Caco-2 (cell line): ENCODE results near the gene GLS. TPM values are rescaled to one million over a fixed set of nuclear protein-coding genes. Genes with fewer than 3 reads are reported as not detected.

Experiments used
- BruUV-seq: library from RNA; stranded (reverse); fragments of 400-500 nt; replicated peaks from 2 replicates; lab custom pipeline; 2021; lab: Mats Ljungman, UMichigan
- CTCF ChIA-PET: fragments of 300-600 bp; sonication (Branson Sonifier 250); formaldehyde crosslinking; loops from one replicate; lab custom pipeline; 2022; ENCODE audit warnings: antibody characterized with exemption; lab: Charles Lee
- POLR2A ChIA-PET: fragments of 300-600 bp; sonication (Branson Sonifier 250); formaldehyde crosslinking; loops from one replicate; lab custom pipeline; 2022; ENCODE audit warnings: antibody characterized with exemption; lab: Charles Lee
- DNase-seq, 2 experiments: peaks; one replicate each; pipeline versions ENCODE4 v3.0.0 to v3.0.0-alpha.2; 2020 to 2022
- H3K27me3 ChIP-seq: replicated peaks from 2 replicates; pipeline ENCODE4 v1.6.0; 2011; ENCODE audit warnings: low read length; ENCODE audit not compliant: control insufficient read depth, insufficient read depth
- H3K36me3 ChIP-seq: 2 replicates; pipeline ENCODE4 v1.5.1; 2011; ENCODE audit warnings: low read length; ENCODE audit not compliant: control insufficient read depth, insufficient read depth
- H3K4me1 ChIP-seq: fragments of 250-450 bp; sonication (Bioruptor Pico); 2 replicates; pipeline ENCODE4 v1.5.1; 2020; ENCODE audit warnings: mild to moderate bottlenecking
- H3K4me3 ChIP-seq: 2 replicates; pipeline ENCODE4 v1.5.1; 2011; ENCODE audit warnings: low read depth, mild to moderate bottlenecking, control low read depth, low read length
- H3K9me3 ChIP-seq: fragments of 250-450 bp; sonication (Bioruptor Pico); 2 replicates; pipeline ENCODE4 v1.5.1; 2020; ENCODE audit warnings: mild to moderate bottlenecking, moderate library complexity
- H3K27ac Mint-ChIP-seq: one replicate; pipeline ENCODE4 v1.8.0; 2022; ENCODE audit warnings: mixed read lengths; ENCODE audit not compliant: unreplicated experiment
- H3K27me3 Mint-ChIP-seq: one replicate; pipeline ENCODE4 v1.8.0; 2022; ENCODE audit warnings: mixed read lengths; ENCODE audit not compliant: insufficient read depth, unreplicated experiment
- H3K36me3 Mint-ChIP-seq: one replicate; pipeline ENCODE4 v1.8.0; 2022; ENCODE audit warnings: mild to moderate bottlenecking, mixed read lengths; ENCODE audit not compliant: insufficient read depth, unreplicated experiment
- H3K4me1 Mint-ChIP-seq: one replicate; pipeline ENCODE4 v1.8.0; 2022; ENCODE audit warnings: low read depth, mixed read lengths; ENCODE audit not compliant: unreplicated experiment
- H3K4me3 Mint-ChIP-seq: one replicate; pipeline ENCODE4 v1.8.0; 2022; ENCODE audit warnings: mild to moderate bottlenecking, moderate library complexity, mixed read lengths; ENCODE audit not compliant: unreplicated experiment
- H3K9me3 Mint-ChIP-seq: one replicate; pipeline ENCODE4 v1.8.0; 2022; ENCODE audit warnings: mixed read lengths; ENCODE audit not compliant: unreplicated experiment
- CTCF ChIP-seq, 2 experiments: fragments of 200-600 bp in 1 of 2; IDR thresholded peaks; 1 replicate in 1 of 2; 2 replicates in 1 of 2; pipeline versions ENCODE4 v1.5.1 to v1.8.0; 2011 to 2022; ENCODE audit warnings: antibody characterized with exemption in 1 of 2, control low read depth in 1 of 2, inconsistent platforms in 1 of 2, low read depth in 1 of 2, low read length in 1 of 2, mild to moderate bottlenecking in 1 of 2, moderate library complexity in 1 of 2; ENCODE audit not compliant: insufficient read depth in 1 of 2, severe bottlenecking in 1 of 2, unreplicated experiment in 1 of 2
- intact Hi-C: fragments of 100-400 bp; cut with micrococcal nuclease; formaldehyde crosslinking; loops from one replicate; pipeline ENCODE4 v1.10.0; 2022; ENCODE audit not compliant: unreplicated experiment
- total RNA-seq: library from RNA; stranded (reverse); gene quantifications from 2 replicates; pipeline ENCODE4 v1.2.3, GENCODE V29; 2022

GLS gene
- total RNA-seq, 1 experiment from 2014 or later: 107 TPM

GRCh38 chr2:190896477-190896876, 15.9 kb downstream of the GLS start:
- intact Hi-C loops: no loop called here
- H3K36me3 Mint-ChIP-seq: peaks cover 39% of the 10 kb centered on the region
- POLR2A ChIA-PET: no interaction called here

GRCh38 chr2:190903693-190904450, 23.3 kb downstream of the GLS start:
- no peaks in the 10 kb centered on the region; the same call in none of the 2 replicates for H3K36me3 ChIP-seq
- H3K4me3 ChIP-seq: no peak overlapping the region
- no peaks in the 10 kb centered on the region for H3K9me3 Mint-ChIP-seq
- ChIA-PET CTCF (no interaction called here), POLR2A (no interaction called here)
- H3K36me3 Mint-ChIP-seq: peaks cover 66% of the 10 kb centered on the region
- H3K4me3 Mint-ChIP-seq: no peak overlapping the region
- DNase-seq: no peak
- no peaks in the 10 kb centered on the region for H3K4me1 ChIP-seq
- H3K4me1 Mint-ChIP-seq: no peaks in the 10 kb centered on the region
- no peaks in the 10 kb centered on the region for H3K9me3 ChIP-seq
- no TSS peak for BruUV-seq
- no peak for TF ChIP-seq CTCF (IDR thresholded peaks at IDR 0.05; ENCODE audit: insufficient read depth in 1 of 2, low read depth in 1 of 2, low read length in 1 of 2, severe bottlenecking in 1 of 2, unreplicated experiment in 1 of 2)
- intact Hi-C loops: no loop called here
- no peaks in the 10 kb centered on the region for H3K27me3 ChIP-seq
- no peak overlapping the region for H3K27ac Mint-ChIP-seq
- H3K27me3 Mint-ChIP-seq: no peaks in the 10 kb centered on the region

More at GRCh38 chr2:190896477-190896876, 15.9 kb downstream of the GLS start:
- Mint-ChIP-seq H3K4me1 (peaks cover 17% of the 10 kb centered on the region), H3K27ac (no peak overlapping the region), H3K4me3 (no peak overlapping the region), H3K27me3 (no peaks in the 10 kb centered on the region), H3K9me3 (no peaks in the 10 kb centered on the region)
- no peak for TF ChIP-seq CTCF (IDR thresholded peaks at IDR 0.05; ENCODE audit: insufficient read depth in 1 of 2, low read depth in 1 of 2, low read length in 1 of 2, severe bottlenecking in 1 of 2, unreplicated experiment in 1 of 2)
- no peaks in the 10 kb centered on the region for H3K27me3 ChIP-seq
- H3K4me1 ChIP-seq: no peaks in the 10 kb centered on the region; the same call in 1 of the 2 replicates
- H3K4me3 ChIP-seq: no peak overlapping the region
- BruUV-seq: no TSS peak
- CTCF ChIA-PET: no interaction called here
- no peaks in the 10 kb centered on the region for H3K9me3 ChIP-seq
- peaks cover 1% of the 10 kb centered on the region; the same call in 1 of the 2 replicates for H3K36me3 ChIP-seq
- DNase-seq: no peak

- intact Hi-C loops: no loop called here
- H3K4me3 ChIP-seq: no peak overlapping the region
- ChIA-PET POLR2A (no interaction called here), CTCF (no interaction called here)
- H3K36me3 Mint-ChIP-seq: peaks cover 66% of the 10 kb centered on the region
- H3K9me3 ChIP-seq: no peaks in the 10 kb centered on the region
- H3K9me3 Mint-ChIP-seq: no peaks in the 10 kb centered on the region
- BruUV-seq: no TSS peak
- H3K27me3 Mint-ChIP-seq: no peaks in the 10 kb centered on the region
- no peak for TF ChIP-seq CTCF (IDR thresholded peaks at IDR 0.05; ENCODE audit: insufficient read depth in 1 of 2, low read depth in 1 of 2, low read length in 1 of 2, severe bottlenecking in 1 of 2, unreplicated experiment in 1 of 2)
- H3K4me1 ChIP-seq: no peaks in the 10 kb centered on the region
- H3K4me3 Mint-ChIP-seq: no peak overlapping the region
- no peak for DNase-seq
- H3K27ac Mint-ChIP-seq: no peak overlapping the region
- no peaks in the 10 kb centered on the region; the same call in none of the 2 replicates for H3K36me3 ChIP-seq
- no peaks in the 10 kb centered on the region for H3K27me3 ChIP-seq
- no peaks in the 10 kb centered on the region for H3K4me1 Mint-ChIP-seq
These were observed 24.1 kb downstream of the GLS start for GRCh38 chr2:190904640-190905261.
